PC-3 (cell line): ENCODE results near the gene CTTN.

ENCODE experiments used
- CTCF ChIP-seq: fragments of 300-600 bp; sonication (generic); conservative IDR thresholded peaks from 2 replicates; pipeline ENCODE4 v1.5.1; 2017; ENCODE audit warnings: antibody characterized with exemption, low read depth, mild to moderate bottlenecking, low read length
- EZH2 ChIP-seq: fragments of 300-600 bp; sonication (generic); IDR thresholded peaks from one replicate; pipeline ENCODE4 v1.6.1; 2017; ENCODE audit warnings: antibody characterized with exemption, mild to moderate bottlenecking, low read length; ENCODE audit not compliant: unreplicated experiment
- EZH2phosphoT487 ChIP-seq: fragments of 300-600 bp; sonication (generic); IDR thresholded peaks from 2 replicates; pipeline ENCODE4 v1.6.1; 2018; ENCODE audit warnings: mild to moderate bottlenecking, antibody characterized with exemption, low read length, borderline replicate concordance

GRCh38 chr11:70434813-70435278 lies 36.5 kb downstream of the CTTN start:
- no peak for TF ChIP-seq CTCF
- TF ChIP-seq EZH2: no peak
- no peak for TF ChIP-seq EZH2phosphoT487
